Skin epidermis (tissue), 12 donors: ENCODE results near the gene INTS15.
A peak's percentile ranks its signal among the peaks of the same experiment; 100 is the strongest.

Experiments used
- H3K27ac ChIP-seq, 21 experiments: fragments of 200-600 bp; sonication (generic) in 11 of 21; one replicate each; pipeline ENCODE4 v1.5.0; 2020; ENCODE audit warnings: mild to moderate bottlenecking in 3 of 21, inconsistent platforms in 2 of 21, moderate library complexity in 2 of 21
- H3K4me3 ChIP-seq, 7 experiments: fragments of 200-600 bp; sonication (generic) in 2 of 7; one replicate each; pipeline ENCODE4 v1.5.0; 2020; ENCODE audit warnings: inconsistent platforms in 2 of 7, mild to moderate bottlenecking in 2 of 7, moderate library complexity in 1 of 7

The INTS15 gene

DNA sequence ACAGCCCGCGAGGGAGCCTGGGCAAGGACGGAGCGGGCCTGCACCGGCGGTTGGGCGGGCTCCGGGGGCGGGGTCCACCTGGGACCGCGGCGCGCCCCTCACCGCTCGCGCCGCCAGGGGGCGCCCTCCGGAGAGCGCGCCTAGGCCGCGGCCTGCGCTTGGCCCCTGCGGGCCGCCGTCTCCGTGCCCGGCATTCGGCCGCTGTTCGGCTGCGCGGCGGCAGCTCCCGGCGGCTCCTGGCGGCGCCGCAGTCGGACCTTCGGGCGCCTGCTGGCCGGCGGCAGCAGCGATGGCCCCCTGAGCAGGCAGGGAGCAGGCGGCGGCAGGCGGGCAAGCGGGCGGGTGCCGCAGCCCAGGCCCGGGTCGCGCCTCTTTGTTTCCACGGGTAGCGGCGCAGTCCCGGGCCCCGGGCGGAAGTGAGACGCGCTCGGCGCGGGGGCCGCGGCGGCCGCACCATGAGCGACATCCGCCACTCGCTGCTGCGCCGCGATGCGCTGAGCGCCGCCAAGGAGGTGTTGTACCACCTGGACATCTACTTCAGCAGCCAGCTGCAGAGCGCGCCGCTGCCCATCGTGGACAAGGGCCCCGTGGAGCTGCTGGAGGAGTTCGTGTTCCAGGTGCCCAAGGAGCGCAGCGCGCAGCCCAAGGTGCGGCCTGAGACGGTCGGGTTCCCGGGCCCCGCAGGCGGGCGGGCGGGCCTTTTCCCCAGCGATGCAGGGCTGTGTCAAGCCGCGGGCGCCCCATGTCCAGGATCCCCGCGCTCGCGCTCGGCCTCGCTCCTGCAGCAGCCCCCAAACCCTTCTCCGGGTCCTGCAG lies at the start of gene INTS15:
TSS of gene INTS15 (plus strand) at position 193 of the 816 bp plus-strand sequence. CDS start at position 456, 263 bp downstream.
- Histone ChIP-seq H3K4me3 (peak within 1 kb of the TSS; percentile 55 to 93 (median 86)), H3K27ac (peak within 1 kb of the TSS; percentile 72 to 97 (median 88))

DNA sequence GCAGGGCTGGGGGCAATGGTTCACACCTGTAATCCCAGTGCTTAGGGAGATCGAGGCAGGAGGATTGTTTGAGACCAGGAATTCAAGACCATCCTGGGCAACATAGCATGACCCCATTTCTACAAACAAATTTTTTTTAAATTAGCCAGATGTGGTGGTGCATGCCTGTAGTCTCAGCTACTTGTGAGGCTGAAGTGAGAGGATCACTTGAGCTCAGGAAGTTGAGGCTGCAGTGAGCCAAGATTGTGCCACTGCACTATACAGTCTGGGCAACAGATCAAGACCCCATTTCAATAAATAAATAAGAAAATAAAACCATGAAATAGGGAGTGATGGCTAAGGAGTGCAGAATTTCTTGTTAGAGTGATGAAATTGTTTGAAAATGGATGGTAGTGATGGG lies 47.5 kb upstream of the INTS15 start:
- Histone ChIP-seq H3K4me3 (no peak overlapping the region), H3K27ac (no peak overlapping the region)

DNA sequence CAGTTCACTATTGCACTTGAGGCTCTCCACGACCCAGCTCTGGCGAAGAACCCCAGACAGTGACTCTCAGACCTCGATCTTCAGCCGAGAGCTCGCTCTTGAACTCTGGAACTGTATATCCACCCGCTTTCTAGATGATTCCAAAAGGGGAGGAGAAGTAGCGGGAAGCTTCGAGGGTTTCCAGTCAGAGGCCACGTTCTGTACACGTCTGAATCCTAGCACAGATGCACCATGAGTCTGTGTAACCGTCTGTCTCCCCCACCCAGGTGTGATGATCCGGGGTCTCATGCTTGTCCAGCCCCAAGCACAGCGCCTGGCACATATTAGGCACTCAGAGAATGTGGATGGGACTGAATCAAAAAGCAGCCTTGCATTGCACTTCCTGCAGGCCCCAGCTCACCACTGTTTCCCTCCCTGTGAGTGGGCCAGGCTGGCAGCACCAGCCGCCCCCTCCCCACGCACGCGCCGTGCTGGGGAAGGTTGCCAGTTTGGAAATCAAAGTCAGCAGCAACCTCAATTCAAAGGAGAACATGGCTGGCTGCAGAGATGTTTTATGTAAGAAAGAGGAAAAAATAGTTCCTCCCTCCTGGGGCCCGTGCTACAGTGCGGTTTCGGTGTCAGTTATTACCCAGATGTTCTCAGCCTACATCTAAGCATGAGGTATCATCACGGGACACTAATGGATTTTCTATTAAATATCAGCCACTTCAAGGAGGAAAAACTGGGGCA lies 44.3 kb upstream of the INTS15 start:
- H3K4me3 ChIP-seq = no peak overlapping the region
- H3K27ac ChIP-seq = no peak overlapping the region

DNA sequence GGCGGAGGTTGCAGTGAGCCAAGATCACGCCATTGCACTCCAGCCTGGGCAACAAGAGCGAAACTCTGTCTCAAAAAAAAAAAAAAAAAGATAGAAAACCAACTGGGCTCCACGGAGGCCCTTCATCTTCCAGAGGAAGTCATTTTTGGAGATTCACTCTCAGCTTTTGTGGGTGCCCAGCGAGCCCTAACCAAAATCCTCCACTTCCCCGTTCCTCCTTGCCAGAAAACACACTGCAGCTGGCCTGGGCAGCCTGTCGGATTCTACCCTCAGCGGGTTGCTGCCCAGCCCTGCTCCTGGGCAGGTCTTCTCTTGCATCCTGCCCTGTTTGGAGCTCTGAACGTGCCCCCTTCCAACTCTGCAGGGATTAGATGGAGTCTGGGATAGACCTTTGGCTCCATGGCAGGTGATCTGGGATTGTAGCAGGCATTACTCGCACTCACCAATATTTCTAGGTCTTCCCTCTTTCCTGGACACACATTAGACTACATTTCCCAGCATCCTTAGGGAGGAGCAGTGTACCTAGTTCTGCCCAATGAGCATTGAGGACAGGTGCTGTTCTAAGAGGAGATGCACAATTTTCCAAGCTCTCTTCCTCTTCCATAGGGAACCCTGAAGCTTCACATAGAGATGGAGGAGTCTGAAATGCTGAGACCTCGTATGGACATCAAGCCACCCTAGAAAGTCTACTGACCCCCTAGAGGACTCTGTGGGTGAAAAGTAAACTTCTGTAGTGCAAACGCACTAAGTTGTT lies 43.1 kb upstream of the INTS15 start:
- no peak overlapping the region for H3K27ac ChIP-seq
- H3K4me3 ChIP-seq = no peak overlapping the region

DNA sequence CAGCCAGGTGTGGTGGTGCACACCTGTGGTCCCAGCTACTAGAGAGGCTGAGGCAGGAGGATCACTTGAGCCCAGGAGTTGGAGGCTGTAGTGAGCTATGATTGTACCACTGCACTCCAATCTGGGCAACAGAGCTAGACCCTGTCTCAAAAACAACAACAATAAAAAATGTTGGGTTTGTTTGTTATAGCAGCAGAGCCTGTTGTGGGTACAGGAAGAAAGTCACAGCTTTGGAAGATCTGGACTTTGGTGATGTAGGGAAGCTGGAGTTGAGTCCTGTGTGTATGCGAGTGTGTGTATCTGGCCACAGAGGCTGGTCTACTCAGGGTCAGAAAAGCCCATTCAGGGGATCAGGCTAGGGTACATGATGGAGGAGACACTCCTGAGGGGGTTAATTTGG lies 42.4 kb upstream of the INTS15 start:
- no peak overlapping the region for H3K4me3 ChIP-seq
- no peak overlapping the region for H3K27ac ChIP-seq

DNA sequence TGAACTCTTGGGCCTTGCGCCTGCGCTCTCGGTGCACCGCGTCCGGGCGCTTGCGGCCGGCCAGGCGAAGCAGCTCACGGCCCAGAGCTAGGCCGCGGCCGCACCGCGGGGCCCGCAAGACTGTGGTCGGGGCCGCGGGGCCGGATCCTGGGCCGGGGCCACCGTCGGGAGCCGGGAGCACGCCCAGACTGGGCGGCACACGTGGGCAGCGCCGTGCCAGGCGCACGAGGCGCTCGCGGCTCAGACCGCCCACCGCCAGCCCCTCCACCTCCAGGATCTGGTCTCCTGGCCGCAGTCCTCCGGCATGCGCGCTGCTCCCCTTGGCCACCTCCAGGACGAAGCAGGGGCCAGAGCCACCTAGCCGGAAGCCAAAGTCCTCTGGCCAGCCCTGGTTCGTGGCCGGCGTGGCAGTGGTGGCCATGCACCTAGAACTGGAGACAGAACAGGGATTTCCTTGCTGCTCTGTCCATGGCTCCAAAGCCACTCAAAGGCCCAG lies 38.8 kb upstream of the INTS15 start, which contains the start of gene GRID2IP:
TSS of gene GRID2IP (minus strand) at position 446 of the 496 bp plus-strand sequence. CDS start at position 421, 25 bp downstream.
- no peak within 1 kb of the TSS for H3K4me3 ChIP-seq
- H3K27ac ChIP-seq = no peak within 1 kb of the TSS

DNA sequence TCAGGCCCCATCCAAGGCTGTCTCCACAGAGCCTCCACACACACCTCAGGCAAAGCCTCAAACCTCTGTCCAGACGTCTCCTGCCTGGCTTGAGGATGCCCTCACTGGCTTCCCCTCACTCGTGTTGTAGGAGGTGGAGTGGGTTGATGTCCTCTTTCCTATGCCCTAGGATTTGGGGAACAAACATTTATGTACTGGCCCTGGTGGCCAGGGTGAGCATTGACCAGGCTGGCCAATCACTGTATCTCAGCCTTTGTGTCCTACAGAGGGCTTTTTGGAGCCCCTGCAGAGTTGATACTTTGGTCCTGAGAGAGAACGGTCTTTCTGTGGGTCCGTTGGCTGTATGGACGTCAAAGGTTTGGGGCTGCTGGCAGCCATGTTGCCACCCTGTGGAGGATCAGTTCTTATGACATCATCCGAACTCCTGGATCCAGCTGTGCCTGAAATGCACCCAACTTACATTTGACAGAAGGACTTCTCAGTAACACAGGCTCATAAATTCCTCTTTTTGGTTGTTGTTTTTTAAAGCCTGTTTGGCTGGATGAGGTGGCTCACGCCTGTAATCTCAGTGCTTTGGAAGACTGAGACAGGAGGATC lies 36.3 kb upstream of the INTS15 start:
- Histone ChIP-seq H3K27ac (no peak overlapping the region), H3K4me3 (no peak overlapping the region)

DNA sequence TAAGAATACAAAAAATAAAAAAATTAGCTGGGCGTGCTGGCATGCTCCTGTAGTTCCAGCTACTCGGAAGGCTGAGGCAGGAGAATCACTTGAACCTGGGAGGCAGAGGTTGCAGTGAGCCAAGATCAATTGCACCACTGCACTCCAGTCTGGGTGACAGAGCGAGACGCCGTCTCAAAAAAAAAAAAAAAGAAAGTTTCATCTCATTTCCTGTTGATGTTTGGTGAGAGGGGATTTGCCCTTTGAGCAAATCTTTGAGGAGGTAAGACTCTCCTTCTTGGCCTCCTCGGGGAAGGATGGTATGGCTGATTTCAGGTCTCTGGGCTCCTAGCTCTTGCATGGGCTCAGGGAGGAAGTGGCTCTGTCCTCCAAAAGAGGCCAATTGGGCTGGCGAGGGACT lies 35.0 kb upstream of the INTS15 start:
- H3K4me3 ChIP-seq = no peak overlapping the region
- H3K27ac ChIP-seq = no peak overlapping the region

DNA sequence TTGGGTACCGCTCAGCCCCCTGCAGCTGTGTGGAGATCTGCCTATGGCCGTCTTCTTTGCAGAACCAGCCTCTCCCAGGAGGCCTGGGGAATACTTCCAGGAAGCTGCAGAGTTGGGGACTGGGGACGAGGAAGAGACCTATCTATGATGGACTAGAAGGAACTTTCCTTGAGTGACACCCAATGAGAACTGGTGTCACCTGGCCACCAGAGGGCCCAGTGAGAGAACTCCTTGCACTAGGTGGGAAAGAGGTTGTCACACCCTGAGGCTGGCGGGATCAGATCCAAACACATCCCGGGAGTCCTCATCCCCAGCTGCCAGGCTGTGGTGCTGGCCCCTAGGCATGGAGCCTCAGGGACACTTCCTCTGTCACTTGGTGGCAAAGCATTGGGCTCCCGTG lies 33.6 kb upstream of the INTS15 start:
- H3K4me3 ChIP-seq = no peak overlapping the region
- H3K27ac ChIP-seq = no peak overlapping the region

DNA sequence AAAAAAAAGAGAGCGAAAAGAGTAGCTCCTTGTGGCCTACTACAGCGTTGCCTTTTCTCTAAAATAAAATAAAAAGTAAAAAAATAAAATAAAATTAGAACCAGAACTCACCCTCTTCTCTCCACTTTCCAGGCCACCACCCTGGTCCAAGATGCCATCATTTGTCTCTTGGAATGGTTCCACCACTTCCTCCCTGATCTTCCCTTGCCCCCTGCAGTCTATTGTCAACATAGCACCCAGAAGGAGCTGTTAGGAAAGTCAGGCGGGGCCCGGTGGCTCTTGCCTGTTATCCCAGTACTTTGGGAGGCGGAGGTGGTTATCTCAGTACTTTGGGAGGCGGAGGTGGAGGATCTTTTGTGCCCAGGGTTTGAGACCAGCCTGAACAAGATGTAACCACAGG lies 31.0 kb upstream of the INTS15 start:
- Histone ChIP-seq H3K27ac (no peak overlapping the region), H3K4me3 (no peak overlapping the region)

DNA sequence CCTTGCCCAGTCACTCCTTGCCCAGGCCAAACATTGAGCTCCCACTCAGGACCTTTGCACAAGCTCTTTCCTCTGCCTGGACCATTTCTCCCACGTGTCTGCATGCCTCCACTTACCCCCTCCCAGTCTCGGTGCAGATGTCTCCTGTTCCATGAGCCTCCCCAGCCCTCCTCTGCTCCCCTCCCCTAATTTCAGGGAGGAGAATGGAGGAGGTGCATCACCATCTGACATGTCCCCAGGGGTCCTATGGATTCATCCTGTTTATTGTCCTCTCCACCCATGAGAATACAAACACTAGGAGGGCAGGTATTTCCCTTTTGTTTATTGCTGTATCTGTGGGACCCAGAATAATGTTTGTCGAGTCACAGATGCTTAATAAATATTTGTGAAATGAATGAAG lies 29.9 kb upstream of the INTS15 start:
- Histone ChIP-seq H3K27ac (no peak overlapping the region), H3K4me3 (no peak overlapping the region)

DNA sequence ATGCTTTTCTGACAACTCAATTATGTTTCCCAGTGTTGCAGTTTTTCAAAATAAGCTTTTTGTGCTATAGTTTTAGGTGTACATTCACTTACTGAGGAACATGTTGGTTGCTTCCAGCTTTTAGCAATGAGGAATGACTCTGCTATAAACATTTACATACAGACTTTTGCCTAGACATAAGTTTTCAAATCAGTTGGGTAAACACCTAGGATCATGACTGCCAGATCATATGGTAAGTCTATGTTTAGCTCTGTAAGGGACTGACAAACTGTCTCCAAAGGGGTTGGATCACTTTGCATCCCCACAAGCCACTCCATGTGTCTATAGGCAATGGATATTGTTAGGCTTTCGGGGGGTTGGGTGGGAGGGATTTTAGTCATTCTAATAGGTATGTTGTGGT lies 27.7 kb upstream of the INTS15 start:
- no peak overlapping the region for H3K4me3 ChIP-seq
- no peak overlapping the region for H3K27ac ChIP-seq

DNA sequence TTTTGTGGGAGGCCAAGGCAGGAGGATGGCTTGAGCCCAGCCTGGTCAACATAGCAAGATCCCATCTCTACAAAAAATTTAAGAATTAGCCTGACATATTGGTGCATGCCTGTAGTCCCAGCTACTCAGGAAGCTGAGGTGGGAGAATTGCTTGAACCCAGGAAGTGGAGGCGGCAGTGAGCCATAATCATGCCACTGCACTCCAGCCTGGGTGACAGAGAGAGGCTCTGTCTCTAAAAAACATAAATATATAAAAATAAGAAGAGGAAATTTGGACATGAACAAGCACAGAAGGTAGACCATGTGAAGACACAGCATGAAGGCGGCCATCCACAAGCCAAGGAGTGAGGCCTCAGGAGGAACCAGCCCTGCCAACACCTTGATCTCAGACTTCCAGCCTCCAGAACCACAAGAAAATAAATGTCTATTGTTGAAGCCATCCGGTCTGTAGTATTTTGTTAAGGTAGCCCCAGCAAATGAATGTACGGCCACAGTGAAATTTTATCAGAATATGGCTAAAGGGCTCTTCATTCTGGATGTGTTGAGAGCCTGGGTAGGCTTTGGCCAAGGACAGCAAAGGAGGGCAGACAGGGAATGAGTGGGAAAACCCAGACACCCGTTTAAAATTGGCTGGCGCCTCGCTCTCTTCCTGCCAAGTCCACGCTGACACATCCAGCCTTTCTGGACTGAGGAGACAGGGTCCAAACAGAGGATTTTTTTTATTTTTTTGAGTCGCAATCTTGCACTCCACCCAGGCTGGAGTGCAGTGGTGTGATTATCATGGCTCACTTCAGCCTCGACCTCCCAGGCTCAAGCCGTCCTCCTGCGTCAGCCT lies 25.7 kb upstream of the INTS15 start:
- Histone ChIP-seq H3K4me3 (no peak overlapping the region), H3K27ac (no peak overlapping the region)

DNA sequence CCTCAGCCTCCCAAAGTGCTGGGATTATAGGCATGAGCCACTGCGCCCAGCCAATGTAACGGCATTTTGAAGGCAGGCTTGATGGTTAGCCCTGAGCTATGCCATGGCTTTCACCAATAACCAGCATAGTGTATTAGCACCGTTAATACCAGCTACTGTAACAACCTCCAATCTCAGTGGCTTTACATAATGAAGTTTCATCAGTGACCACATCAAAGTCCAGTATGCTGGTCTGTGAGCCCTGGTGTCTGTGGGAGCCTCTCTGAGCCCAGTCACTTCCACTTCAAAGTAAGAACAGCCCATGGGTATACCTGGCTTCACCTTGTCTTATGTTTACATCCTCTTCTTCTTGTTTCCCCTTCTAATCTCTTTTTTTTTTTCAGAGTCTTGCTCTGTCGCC lies 24.2 kb upstream of the INTS15 start:
- Histone ChIP-seq H3K4me3 (no peak overlapping the region), H3K27ac (no peak overlapping the region)

DNA sequence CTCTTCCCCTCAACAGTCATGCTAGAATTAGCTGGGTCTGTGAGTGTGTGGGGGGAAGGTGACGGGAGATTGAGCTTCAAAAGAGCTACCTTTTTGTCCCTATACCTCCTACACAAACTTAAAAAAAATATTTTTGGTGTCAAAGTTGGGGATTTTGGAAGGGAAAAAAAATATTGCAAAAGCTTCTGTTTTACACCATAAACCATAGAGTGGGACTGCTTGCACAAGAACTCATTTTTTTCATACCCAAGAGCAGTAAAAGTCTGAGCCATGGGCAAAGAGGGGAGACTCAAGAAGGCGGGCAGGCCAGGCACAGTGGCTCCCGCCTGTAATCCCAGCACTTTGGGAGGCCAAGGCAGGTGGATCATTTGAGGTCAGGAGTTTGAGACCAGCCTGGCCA lies 21.9 kb upstream of the INTS15 start:
- no peak overlapping the region for H3K27ac ChIP-seq
- H3K4me3 ChIP-seq = no peak overlapping the region

DNA sequence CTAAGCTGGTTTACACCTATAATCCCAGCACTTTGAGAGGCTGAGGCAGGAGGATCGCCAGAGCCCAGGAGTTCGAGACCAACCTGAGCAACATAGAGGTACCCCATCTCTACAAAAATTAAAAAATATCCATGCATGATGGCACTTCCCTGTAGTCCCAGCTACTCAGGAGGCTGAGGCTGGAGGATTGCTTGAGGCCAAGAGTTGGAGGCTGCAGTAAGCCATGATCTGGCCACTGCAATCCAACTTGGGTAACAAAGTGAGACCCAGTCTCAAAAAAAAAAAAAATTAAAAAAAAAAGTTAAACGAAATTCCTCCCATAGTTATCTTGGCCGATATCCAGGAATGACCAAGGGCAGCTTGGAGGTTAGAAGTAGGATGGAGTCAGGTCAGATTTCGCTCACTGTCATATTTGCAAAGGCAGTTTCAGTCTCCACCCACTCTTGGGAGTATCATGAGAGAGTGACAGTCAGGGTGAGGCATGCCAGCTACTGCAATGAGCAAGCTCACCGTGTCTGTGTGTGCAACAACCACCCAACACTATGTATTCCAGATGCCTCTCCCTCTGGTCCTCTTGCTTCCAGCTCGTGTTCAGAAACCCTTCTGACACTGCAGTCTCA lies 18.6 kb upstream of the INTS15 start:
- Histone ChIP-seq H3K4me3 (no peak overlapping the region), H3K27ac (no peak overlapping the region)

DNA sequence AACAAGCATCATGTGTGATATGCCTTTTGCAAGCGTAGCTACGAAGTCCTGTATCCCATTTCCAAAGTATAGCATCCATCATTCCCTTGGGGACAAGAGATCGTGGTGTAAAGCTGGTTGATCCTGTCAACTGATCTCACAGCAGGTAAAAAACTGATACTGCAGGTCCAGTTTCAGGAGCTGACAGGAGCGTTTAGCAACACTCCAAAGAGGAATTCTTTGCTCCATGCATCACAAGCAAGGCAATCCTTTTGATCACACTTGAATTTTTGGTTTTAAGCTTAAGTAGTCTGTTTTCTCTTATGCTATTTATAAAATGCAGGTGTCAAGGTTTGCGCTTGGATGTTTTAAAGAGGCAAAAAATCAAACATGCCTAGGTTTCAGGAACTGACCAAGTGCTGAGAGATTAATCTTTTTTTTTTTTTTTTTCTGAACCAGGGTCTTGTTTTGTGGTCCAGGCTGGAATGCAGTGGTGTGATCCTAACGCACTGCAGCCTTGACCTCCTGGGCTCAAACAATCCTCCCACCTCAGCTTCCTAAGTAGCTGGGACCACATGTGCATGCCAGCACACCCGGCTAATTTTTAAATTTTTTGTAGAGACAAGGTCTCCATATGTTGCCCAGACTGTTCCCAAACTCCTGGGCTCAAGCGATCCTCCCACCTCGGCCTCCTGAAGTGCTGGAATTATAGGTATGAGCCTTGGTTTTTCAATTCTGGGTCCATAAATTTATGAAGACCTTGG lies 14.4 kb upstream of the INTS15 start:
- H3K4me3 ChIP-seq = no peak overlapping the region
- no peak overlapping the region for H3K27ac ChIP-seq
